Measurements from ENCODE around the gene LTN1. TPM values are rescaled to one million over a fixed set of nuclear protein-coding genes. Genes with fewer than 3 reads are reported as not detected.

The LTN1 gene
- polyA plus RNA-seq, 2 of the 4 experiments (the other 2 are of a cell fraction) = 6.9 to 12.3 TPM

GRCh38 chr21:28882345-28882744, 110.3 kb downstream of the LTN1 start:
- Histone ChIP-seq H3K4me3 (no peak overlapping the region), H3K4me1 (0 out of 3 replicates have a peak, but pooled peaks cover 3% of the 10 kb centered on the region), H3K27ac (no peak overlapping the region), H3K9me3 (no peaks in the 10 kb centered on the region), H3K4me2 (no peak overlapping the region)
- CTCF ChIA-PET = no interaction called here
- FAIRE-seq (no peak), DNase-seq (ENCODE audit: low read depth in 1 of 2, low spot score in 1 of 2) (no peak), ATAC-seq (no peak)
- POLR2A ChIA-PET = no interaction called here
- WGBS (ENCODE audit: missing lambda C conversion rate) = 47% methylated on average over 2 of the region's 2 CpGs
- TF ChIP-seq E2F6 (IDR thresholded peaks at IDR 0.05; ENCODE audit: borderline replicate concordance, low read depth) = no peak

Other genes with a start within 250 kb of the LTN1 start
- 17.7 and 25.4 TPM in 2 replicates for gene RWDD2B, start 26.5 kb upstream of the LTN1 start, polyA plus RNA-seq (2011; rRNA removed)
- 15.7 to 17.4 TPM (median 16.0 TPM) in 3 replicates for gene RWDD2B, start 26.5 kb upstream of the LTN1 start, polyA plus RNA-seq (2017; fragmentation: RNase III; extraction: RNeasy Plus Mini Kit Qiagen cat#74134 plus additional on column Dnase treatment)
- gene USP16, start 31.8 kb upstream of the LTN1 start, polyA plus RNA-seq (2011; rRNA removed) = 27.1 and 40.7 TPM in 2 replicates
- 23.6 to 27.0 TPM (median 26.5 TPM) in 3 replicates for gene USP16, start 31.8 kb upstream of the LTN1 start, polyA plus RNA-seq (2017; fragmentation: RNase III; extraction: RNeasy Plus Mini Kit Qiagen cat#74134 plus additional on column Dnase treatment)
- 235 and 296 TPM in 2 replicates for gene CCT8, start 80.8 kb upstream of the LTN1 start, polyA plus RNA-seq (2011; rRNA removed)
- gene CCT8, start 80.8 kb upstream of the LTN1 start, polyA plus RNA-seq (2017; fragmentation: RNase III; extraction: RNeasy Plus Mini Kit Qiagen cat#74134 plus additional on column Dnase treatment) = 214 to 242 TPM (median 216 TPM) in 3 replicates
- gene MAP3K7CL, start 137.8 kb upstream of the LTN1 start, polyA plus RNA-seq (2011; rRNA removed) = 4.7 and 5.7 TPM in 2 replicates
- gene MAP3K7CL, start 137.8 kb upstream of the LTN1 start, polyA plus RNA-seq (2017; fragmentation: RNase III; extraction: RNeasy Plus Mini Kit Qiagen cat#74134 plus additional on column Dnase treatment) = 2.5 to 3.6 TPM (median 2.9 TPM) in 3 replicates

Data from A549 (cell line).